GM21360 (cell line): ENCODE data around the gene EML6.
"Not testable (repeated sequence)": the region's sequence is repeated elsewhere in the genome, so short reads cannot be mapped to it uniquely, and the experiment has no call there.

Source experiments
- ATAC-seq: cut with Tn5 transposase; IDR thresholded peaks from one replicate; pipeline ENCODE4 v1.9.1; 2021; ENCODE audit warnings: mild to moderate bottlenecking, moderate library complexity; ENCODE audit not compliant: unreplicated experiment

EML6 gene

GRCh38 chr2:54979321-54980044 lies 256.0 kb downstream of the EML6 start:
- ATAC-seq: no peak

- no peak for ATAC-seq
These were observed 257.9 kb downstream of the EML6 start for GRCh38 chr2:54981385-54981784.

- ATAC-seq: no peak
These were observed 260.1 kb downstream of the EML6 start for GRCh38 chr2:54983345-54984220.

- no peak for ATAC-seq
These were observed 261.0 kb downstream of the EML6 start for GRCh38 chr2:54984476-54984875.

GRCh38 chr2:54986264-54986663 lies 262.8 kb downstream of the EML6 start:
- ATAC-seq: no peak

- no peak for ATAC-seq
These were observed 265.1 kb downstream of the EML6 start for GRCh38 chr2:54988612-54989011.

GRCh38 chr2:54990694-54991093 lies 267.2 kb downstream of the EML6 start:
- ATAC-seq: not testable (repeated sequence)

GRCh38 chr2:54995553-54995952 lies 272.1 kb downstream of the EML6 start:
- ATAC-seq: no peak

- no peak for ATAC-seq
These were observed 274.4 kb downstream of the EML6 start for GRCh38 chr2:54997826-54998225.

- no peak for ATAC-seq
These were observed 275.7 kb downstream of the EML6 start for GRCh38 chr2:54999182-54999581.

- ATAC-seq: no peak
These were observed 276.9 kb downstream of the EML6 start for GRCh38 chr2:55000341-55000740.

- ATAC-seq: no peak
These were observed 278.3 kb downstream of the EML6 start for GRCh38 chr2:55001716-55002115.

GRCh38 chr2:55003706-55004639 lies 280.5 kb downstream of the EML6 start:
- ATAC-seq: no peak

GRCh38 chr2:55006306-55006705 lies 282.8 kb downstream of the EML6 start:
- no peak for ATAC-seq

GRCh38 chr2:55009277-55010060 lies 286.0 kb downstream of the EML6 start:
- ATAC-seq: no peak

GRCh38 chr2:55010149-55010591 lies 286.7 kb downstream of the EML6 start:
- ATAC-seq: peak; percentile 92

- no peak for ATAC-seq
These were observed 287.5 kb downstream of the EML6 start for GRCh38 chr2:55010915-55011314.

- ATAC-seq: no peak
These were observed 288.6 kb downstream of the EML6 start for GRCh38 chr2:55011831-55012671.
